Measurements from ENCODE around the gene CCL13. TPM values are rescaled to one million over a fixed set of nuclear protein-coding genes. Genes with fewer than 3 reads are reported as not detected.

Gene CCL13
- total RNA-seq, 2 donors from 2014 or later = 0.90 to 1.3 TPM

DNA sequence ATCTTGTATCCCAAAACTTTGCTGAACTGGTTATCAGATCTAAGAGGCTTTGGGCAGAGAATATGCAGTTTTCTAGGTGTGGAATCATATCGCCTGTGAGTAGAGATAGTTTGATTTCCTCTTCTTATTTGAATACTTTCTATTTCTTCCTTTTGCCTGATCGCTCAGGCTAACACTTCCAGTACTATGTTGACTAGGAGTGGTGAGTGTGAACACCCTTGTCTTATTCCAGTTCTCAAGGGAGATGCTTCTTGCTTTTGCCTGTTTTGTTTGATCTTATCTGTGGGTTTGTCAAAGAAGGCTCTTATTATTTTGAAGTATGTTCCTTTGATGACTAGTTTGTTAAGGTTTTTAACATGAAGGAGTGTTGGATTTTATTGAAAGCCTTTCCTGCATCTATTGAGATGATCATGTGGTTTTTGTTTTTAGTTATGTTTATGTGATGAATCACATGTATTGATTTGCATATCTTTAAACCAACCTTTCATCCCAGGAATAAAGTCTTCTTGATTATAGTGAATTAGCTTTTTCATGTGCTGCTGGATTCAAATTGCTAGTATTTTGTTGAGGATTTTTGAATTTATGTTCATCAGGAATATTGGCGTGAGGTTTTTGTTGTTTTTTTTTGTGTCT, 17.0 kb upstream of the CCL13 start:
- no peaks in the 10 kb centered on the region for H3K27me3 ChIP-seq
- H3K27ac ChIP-seq = no peak overlapping the region
- no peaks in the 10 kb centered on the region for H3K9me3 ChIP-seq
- no peaks in the 10 kb centered on the region for H3K36me3 ChIP-seq
- TF ChIP-seq CTCF (IDR thresholded peaks at IDR 0.05) = no peak
- H3K4me1 ChIP-seq = no peaks in the 10 kb centered on the region
- no peak for DNase-seq (ENCODE audit: low spot score)
- H3K4me3 ChIP-seq = no peak overlapping the region

- Histone ChIP-seq H3K27ac (no peak overlapping the region), H3K27me3 (no peaks in the 10 kb centered on the region), H3K36me3 (no peaks in the 10 kb centered on the region), H3K9me3 (no peaks in the 10 kb centered on the region), H3K4me1 (no peaks in the 10 kb centered on the region), H3K4me3 (no peak overlapping the region)
- no peak for TF ChIP-seq CTCF (IDR thresholded peaks at IDR 0.05)
- no peak for DNase-seq (ENCODE audit: low spot score)
Observed at GRCh38 chr17:34341916-34342315, 14.4 kb upstream of the CCL13 start.

- Histone ChIP-seq H3K4me1 (no peaks in the 10 kb centered on the region), H3K27me3 (no peaks in the 10 kb centered on the region), H3K4me3 (no peak overlapping the region), H3K9me3 (no peaks in the 10 kb centered on the region), H3K27ac (no peak overlapping the region), H3K36me3 (no peaks in the 10 kb centered on the region)
- no peak for TF ChIP-seq CTCF (IDR thresholded peaks at IDR 0.05)
- DNase-seq (ENCODE audit: low spot score) = no peak
Observed at GRCh38 chr17:34347063-34347462, 9.2 kb upstream of the CCL13 start.

DNA sequence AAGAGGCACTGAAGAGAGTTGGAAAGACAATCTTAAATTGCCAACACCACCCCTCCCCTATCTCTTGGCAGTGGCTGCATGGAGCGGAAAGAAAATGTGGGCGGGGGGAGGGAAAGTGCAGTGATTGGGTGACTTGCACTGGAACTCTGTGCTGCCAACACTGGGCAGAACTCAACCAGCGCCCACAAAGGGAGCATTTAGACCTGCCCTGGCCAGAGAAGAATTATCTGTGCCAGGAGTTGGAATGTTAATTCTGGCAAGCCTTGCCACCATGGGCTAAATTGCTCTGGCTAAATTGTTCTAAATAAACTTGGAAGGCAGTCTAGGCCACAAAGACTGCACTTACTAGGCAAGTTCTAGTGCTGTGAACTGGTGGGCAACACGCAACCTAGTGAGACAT, 6.5 kb upstream of the CCL13 start:
- Histone ChIP-seq H3K27ac (no peak overlapping the region), H3K4me1 (no peaks in the 10 kb centered on the region), H3K36me3 (no peaks in the 10 kb centered on the region), H3K27me3 (no peaks in the 10 kb centered on the region), H3K4me3 (no peak overlapping the region), H3K9me3 (peaks cover 0 to 6% of the 10 kb centered on the region in 2 donors)
- no peak for TF ChIP-seq CTCF (IDR thresholded peaks at IDR 0.05)
- DNase-seq (ENCODE audit: low spot score) = no peak

GRCh38 chr17:34351096-34351495, 5.2 kb upstream of the CCL13 start:
- H3K4me3 ChIP-seq = no peak overlapping the region
- H3K4me1 ChIP-seq = no peaks in the 10 kb centered on the region
- no peak overlapping the region for H3K27ac ChIP-seq
- no peaks in the 10 kb centered on the region for H3K36me3 ChIP-seq
- no peaks in the 10 kb centered on the region for H3K27me3 ChIP-seq
- no peak for TF ChIP-seq CTCF (IDR thresholded peaks at IDR 0.05)
- DNase-seq (ENCODE audit: low spot score) = no peak
- peaks cover 0 to 6% of the 10 kb centered on the region in 2 donors for H3K9me3 ChIP-seq

DNA sequence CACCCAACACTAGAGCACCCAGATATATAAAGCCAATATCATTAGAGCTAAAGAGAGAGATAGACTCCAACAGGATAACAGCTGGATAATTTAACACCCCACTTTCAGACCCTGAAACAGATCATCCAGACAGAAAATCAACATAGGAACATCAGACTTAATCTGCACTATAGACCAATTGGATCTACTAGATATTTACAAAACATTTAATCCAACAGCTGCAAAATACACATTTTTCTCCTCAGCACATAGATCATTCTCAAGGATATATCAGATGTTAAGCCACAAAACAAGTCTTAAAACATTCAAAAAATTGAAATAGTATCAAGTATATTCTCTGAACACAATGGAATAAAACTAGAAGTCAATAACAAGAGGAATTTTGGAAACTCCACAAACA, 4.1 kb upstream of the CCL13 start:
- Histone ChIP-seq H3K36me3 (no peaks in the 10 kb centered on the region), H3K27me3 (no peaks in the 10 kb centered on the region), H3K4me3 (no peak overlapping the region), H3K9me3 (peaks cover 0 to 6% of the 10 kb centered on the region in 2 donors), H3K27ac (no peak overlapping the region), H3K4me1 (no peaks in the 10 kb centered on the region)
- TF ChIP-seq CTCF (IDR thresholded peaks at IDR 0.05) = no peak
- no peak for DNase-seq (ENCODE audit: low spot score)
